NCI-H2196 treated with DMSO at 0.1 percent for 48 hours (cell line): Measurements from ENCODE around the gene UBP1.
A peak's percentile ranks its signal among the peaks of the same experiment; 100 is the strongest.

Source experiments
- DNase-seq: peaks from one replicate; lab custom pipeline; 2025; ENCODE audit not compliant: unreplicated experiment; lab: John Stamatoyannopoulos, UW

UBP1 gene

GRCh38 chr3:33392144-33392543 is 48.1 kb downstream of the UBP1 start:
- no peak for DNase-seq

GRCh38 chr3:33391255-33391995 is 48.8 kb downstream of the UBP1 start:
- DNase-seq, result no peak

GRCh38 chr3:33389908-33390307 is 50.3 kb downstream of the UBP1 start:
- no peak for DNase-seq

GRCh38 chr3:33388374-33389100 is 51.7 kb downstream of the UBP1 start:
- DNase-seq, result no peak

- DNase-seq, result no peak
Observed at GRCh38 chr3:33386631-33387030, 53.6 kb downstream of the UBP1 start.

- no peak for DNase-seq
Observed at GRCh38 chr3:33385423-33385822, 54.8 kb downstream of the UBP1 start.

GRCh38 chr3:33383951-33384350 is 56.3 kb downstream of the UBP1 start:
- DNase-seq, result no peak

- DNase-seq, result no peak
Observed at GRCh38 chr3:33380653-33381052, 59.6 kb downstream of the UBP1 start.

- no peak for DNase-seq
Observed at GRCh38 chr3:33377931-33378330, 62.3 kb downstream of the UBP1 start.

- DNase-seq, result no peak
Observed at GRCh38 chr3:33377489-33377888, 62.7 kb downstream of the UBP1 start.

- DNase-seq, result no peak
Observed at GRCh38 chr3:33373082-33373437, 67.1 kb downstream of the UBP1 start.

- DNase-seq, result peak; percentile 0
Observed at GRCh38 chr3:33372218-33373081, 67.8 kb downstream of the UBP1 start.

- DNase-seq, result no peak
Observed at GRCh38 chr3:33364531-33365128, 75.6 kb downstream of the UBP1 start.

- DNase-seq, result no peak
Observed at GRCh38 chr3:33364060-33364459, 76.1 kb downstream of the UBP1 start.

- DNase-seq, result no peak
Observed at GRCh38 chr3:33363113-33363800, 76.9 kb downstream of the UBP1 start.

- DNase-seq, result no peak
Observed at GRCh38 chr3:33360136-33360825, 79.9 kb downstream of the UBP1 start.

- DNase-seq, result no peak
Observed at GRCh38 chr3:33358172-33358781, 81.9 kb downstream of the UBP1 start.

GRCh38 chr3:33355611-33356010 is 84.6 kb downstream of the UBP1 start:
- DNase-seq, result no peak

- no peak for DNase-seq
Observed at GRCh38 chr3:33339758-33340157, 100.4 kb downstream of the UBP1 start.
